Peyer's patch (tissue), 4 donors: ENCODE measurements around the gene NEK7.

ENCODE experiments used
- POLR2A ChIP-seq, 2 donors: fragments of 450-650 bp; IDR thresholded peaks; one replicate each; pipeline ENCODE4 v1.5.1; 2017; ENCODE audit warnings: antibody characterized with exemption in 2 of 2, mild to moderate bottlenecking in 2 of 2, moderate library complexity in 2 of 2
- TF ChIP-seq, protein P1 (sequence below), 6 experiments: fragments of 450-650 bp in 4 of 6; fragments of 200-600 bp in 2 of 6; sonication (generic) in 1 of 6; IDR thresholded peaks; one replicate each; pipeline ENCODE4 v1.5.1; 2017 to 2019; ENCODE audit warnings: antibody characterized with exemption in 6 of 6, mild to moderate bottlenecking in 3 of 6, moderate library complexity in 1 of 6

DNA sequence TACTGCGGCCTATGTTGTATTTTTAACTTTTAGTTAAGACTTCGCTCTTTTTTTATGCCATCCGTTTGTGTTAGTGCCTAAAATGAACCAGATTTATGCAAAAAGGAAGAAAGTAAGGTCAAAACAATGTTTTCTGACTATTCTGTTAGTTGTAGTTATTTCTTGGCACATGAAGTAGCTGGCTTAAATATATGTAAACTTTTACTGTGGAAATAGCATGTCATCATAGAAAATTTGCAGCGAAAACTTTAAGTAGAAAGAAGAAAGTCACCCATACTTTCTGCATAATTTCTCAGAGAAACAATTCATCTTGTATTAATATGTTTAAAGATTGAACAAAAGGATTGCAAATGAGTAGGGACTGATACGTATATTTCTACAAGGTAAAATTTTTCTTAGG lies 106.4 kb downstream of the NEK7 start:
- TF ChIP-seq, protein P1, sequence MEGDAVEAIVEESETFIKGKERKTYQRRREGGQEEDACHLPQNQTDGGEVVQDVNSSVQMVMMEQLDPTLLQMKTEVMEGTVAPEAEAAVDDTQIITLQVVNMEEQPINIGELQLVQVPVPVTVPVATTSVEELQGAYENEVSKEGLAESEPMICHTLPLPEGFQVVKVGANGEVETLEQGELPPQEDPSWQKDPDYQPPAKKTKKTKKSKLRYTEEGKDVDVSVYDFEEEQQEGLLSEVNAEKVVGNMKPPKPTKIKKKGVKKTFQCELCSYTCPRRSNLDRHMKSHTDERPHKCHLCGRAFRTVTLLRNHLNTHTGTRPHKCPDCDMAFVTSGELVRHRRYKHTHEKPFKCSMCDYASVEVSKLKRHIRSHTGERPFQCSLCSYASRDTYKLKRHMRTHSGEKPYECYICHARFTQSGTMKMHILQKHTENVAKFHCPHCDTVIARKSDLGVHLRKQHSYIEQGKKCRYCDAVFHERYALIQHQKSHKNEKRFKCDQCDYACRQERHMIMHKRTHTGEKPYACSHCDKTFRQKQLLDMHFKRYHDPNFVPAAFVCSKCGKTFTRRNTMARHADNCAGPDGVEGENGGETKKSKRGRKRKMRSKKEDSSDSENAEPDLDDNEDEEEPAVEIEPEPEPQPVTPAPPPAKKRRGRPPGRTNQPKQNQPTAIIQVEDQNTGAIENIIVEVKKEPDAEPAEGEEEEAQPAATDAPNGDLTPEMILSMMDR (IDR thresholded peaks at IDR 0.05) = no peak
- TF ChIP-seq POLR2A (IDR thresholded peaks at IDR 0.05) = no peak
